IPS-NIHi11 (cell line): ENCODE results near the gene HOXC13.

ENCODE experiments used
- DNase-seq: peaks from one replicate; pipeline ENCODE4 v3.0.0; 2012; ENCODE audit warnings: mixed read lengths, low spot score

HOXC13 gene

DNA sequence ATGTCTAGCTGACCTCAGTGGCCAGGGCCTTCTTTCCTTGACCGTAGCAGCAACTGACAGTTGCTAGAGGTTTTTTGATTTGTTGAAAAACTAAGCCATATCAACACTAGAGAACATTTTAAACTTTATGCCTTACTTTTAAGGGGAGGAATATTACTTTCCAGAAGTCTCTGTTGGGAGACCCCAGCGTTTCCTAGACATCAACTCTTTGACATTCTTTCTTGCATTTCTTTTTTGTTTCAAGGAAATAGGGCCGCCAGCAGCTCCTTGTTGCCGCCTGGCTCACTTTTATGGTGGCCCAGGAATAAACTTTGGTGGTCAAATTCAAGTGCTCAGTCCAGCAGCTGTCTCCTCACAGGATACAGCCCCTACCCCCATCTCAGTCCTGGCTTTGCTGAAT is 31.8 kb downstream of the HOXC13 start:
- DNase-seq, result no peak

DNA sequence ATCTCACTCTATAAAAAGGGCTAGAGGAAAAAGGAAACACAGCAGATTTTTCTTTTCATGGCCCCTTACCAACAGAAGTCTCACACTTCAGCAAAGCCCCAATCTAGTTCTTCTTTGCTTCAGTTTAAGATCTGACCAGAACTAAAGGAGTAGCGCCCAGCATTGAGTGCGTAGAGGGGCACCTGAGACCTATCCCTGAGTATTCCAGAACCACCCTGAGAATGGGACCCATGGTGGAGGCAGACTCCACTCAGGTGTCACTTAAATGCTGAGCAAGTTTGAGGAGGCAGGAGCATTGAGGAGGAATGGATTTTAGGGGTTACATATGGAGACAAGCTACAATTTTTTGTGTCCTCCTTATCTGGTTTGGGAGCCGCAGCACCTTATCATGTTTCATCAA is 32.5 kb downstream of the HOXC13 start:
- no peak for DNase-seq

DNA sequence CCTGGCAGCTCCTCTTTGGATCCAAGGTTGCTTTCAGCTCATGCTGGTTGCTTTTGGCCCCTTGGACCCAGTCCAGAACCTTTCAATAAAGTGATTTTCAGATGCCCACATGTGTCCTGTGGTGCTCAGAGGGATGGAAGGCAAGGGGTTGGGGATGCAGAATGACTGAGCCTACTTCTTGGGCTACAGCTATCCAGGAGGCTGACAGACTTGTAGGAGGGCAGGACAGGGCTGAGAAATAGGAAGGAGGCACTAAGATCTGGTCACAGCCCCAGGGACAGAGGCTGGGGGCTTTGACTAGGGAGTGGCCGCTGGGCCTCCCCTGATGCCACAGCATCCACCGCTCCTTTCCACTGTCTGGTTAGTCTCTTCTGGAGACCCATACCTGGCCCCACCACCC is 33.1 kb downstream of the HOXC13 start:
- DNase-seq, result no peak

DNA sequence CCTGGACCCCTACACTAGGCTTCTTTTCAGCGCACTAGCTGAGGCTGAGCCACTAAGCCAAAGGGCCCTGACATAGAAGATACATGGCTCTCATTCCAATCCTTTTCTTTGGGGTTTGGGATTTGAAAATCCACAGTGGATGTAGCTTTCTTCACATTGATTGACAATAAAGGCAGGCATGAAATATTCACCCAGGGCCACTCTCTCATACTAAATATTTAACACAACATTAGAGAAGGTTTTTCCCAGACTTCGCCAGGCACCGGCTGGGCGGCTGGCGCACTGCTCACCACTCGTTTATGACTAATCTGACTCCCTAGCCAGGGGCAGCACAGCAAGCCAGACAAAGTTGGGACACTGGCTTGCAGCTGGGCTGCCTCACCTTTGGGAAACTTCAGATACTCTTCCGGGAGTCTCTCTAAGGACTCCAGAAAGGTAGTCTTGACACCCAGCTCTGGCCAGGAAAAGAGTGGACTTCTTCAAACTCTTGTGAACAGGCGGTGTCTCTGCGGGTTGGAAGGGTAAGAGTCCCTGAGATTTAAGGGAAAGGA is 33.6 kb downstream of the HOXC13 start:
- no peak for DNase-seq

- DNase-seq, result no peak
Measured at GRCh38 chr12:53972722-53973235, 34.1 kb downstream of the HOXC13 start, which contains the start of gene HOXC11. Gene HOXC11 (plus strand): TSS chr12:53973126. CDS start chr12:53973242, 116 bp downstream.

GRCh38 chr12:53973236-53974042 is 34.8 kb downstream of the HOXC13 start:
- DNase-seq, result peak; percentile 63

DNA sequence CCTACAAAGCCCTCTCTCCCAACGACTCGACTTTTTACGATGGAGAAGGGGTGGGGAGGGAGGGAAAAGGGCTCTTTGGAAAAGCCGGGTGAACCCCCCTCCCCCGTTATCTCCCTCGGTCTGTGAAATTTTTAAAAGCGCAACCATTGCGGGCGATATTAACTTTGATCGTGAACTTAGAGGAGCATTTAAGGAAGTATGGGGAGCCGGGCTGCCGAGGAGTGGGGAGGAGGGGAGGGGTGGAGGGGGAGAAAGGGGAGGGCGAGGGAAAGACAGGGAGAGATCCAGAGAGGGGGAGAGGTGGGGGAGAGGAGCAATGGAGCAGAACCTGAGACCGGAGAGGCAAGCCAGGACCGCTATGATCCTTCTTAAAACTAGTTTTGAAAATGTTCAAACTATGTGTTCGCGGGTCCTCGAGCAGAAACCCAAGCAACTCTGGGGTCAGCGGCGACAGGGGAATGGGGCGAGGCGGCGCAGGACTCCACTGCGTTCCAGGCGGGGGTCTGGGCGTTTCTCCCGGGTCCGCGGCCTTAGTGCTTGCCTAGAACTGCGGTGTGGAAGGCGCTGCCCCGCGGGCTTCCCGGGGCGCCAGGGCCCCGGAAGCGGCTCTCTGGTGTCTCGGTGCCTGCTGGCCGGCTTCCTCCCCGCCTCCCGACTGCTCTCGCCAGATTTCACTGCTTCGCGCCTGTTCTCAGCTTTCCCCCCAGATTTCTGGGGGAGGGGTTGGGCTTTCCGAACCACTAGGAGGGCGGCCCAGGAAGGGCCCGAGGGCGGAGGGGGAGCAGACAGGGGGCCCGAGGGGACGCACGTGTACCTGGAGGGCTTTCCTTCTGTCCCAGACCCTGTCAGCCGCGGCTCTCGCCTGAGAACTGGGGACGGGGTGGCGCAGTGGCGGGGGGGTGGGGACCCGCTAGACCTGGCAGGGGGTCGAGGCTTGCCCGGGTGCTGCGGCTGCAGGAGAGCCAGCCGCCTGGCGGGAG is 35.7 kb downstream of the HOXC13 start, which contains the start of gene HOTAIR:
HOTAIR (minus strand) TSS at position 871 of the 980 bp plus-strand sequence.
- no peak for DNase-seq

- DNase-seq, result no peak
Measured at GRCh38 chr12:53975064-53975471, 36.4 kb downstream of the HOXC13 start.

- DNase-seq, result no peak
Measured at GRCh38 chr12:53975479-53976152, 37.0 kb downstream of the HOXC13 start.

GRCh38 chr12:53976172-53976822 is 37.7 kb downstream of the HOXC13 start:
- no peak for DNase-seq

DNA sequence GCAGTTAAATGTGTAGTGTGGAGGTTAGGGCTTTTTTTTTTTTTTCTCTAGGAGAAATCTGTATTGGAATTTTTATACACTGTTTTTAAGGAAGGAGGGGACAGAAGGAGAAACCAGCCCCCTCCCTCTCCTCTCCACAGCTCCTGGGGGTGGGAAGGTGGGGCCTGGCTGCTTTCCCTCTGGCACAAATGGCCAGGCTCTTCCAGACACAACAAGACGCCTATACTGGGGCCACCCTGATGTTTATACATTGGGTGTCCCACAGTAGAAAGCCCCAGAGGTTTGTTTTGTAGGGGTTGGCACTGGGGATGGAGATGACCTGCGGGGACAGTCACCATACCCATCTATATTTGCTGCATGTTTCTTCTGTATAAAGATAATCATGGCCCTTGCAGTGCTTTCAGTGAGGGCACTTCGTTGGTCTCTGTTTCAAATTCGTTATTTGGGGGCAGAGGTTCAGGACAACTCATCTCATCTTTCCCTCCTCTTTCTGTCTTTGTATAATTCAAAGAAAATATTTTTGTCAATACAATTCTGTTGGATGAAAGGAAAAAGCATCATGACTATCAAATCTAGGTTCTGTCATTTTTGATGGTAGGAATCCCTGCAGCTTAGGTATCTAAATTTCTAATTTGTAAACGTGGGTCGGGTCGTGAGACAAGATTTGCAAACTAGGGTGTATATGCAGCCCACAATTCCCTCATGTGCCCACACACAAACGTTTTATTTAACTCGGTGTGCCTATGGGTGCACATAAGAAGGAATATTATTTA is 38.4 kb downstream of the HOXC13 start:
- no peak for DNase-seq

DNA sequence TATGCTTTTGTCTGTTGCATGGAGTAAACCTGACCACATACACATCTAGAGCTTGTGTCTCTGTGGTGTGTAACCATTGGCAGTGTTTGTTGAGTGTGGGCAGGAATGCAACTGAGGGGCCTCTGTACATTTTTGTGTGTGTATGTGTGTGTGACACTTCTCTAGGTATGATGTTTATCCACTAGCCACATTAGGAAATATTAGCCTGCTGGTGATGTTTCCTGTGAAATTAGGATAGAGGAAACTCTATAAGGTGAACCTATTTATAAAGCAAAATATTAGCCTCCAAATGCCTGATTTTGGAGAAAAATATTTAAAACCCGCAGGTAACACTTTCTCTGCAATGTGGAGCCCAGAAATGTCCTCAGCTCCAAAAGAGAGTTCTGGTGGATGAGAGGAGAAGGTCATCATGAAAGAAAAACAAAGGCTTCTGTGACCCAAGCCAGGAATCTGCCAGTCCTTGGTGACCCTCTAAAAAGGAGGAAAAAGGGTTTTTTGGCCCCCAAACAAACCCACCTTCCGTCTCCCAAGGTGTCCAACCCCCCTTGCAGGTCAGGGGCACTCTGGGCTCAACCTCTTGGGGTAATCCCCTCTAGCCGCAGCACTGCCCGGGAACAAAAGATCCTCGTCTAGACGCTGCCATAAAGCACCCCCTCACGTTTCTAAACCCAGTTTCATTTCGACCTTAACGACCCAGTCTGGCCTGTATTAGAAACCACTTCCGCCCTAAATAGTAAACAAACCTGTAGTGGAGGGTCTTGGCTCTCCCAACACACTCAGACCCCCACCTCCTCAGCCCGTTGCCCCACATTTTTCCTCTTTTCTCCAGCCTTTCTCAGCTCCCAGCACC is 39.2 kb downstream of the HOXC13 start:
- no peak for DNase-seq

DNA sequence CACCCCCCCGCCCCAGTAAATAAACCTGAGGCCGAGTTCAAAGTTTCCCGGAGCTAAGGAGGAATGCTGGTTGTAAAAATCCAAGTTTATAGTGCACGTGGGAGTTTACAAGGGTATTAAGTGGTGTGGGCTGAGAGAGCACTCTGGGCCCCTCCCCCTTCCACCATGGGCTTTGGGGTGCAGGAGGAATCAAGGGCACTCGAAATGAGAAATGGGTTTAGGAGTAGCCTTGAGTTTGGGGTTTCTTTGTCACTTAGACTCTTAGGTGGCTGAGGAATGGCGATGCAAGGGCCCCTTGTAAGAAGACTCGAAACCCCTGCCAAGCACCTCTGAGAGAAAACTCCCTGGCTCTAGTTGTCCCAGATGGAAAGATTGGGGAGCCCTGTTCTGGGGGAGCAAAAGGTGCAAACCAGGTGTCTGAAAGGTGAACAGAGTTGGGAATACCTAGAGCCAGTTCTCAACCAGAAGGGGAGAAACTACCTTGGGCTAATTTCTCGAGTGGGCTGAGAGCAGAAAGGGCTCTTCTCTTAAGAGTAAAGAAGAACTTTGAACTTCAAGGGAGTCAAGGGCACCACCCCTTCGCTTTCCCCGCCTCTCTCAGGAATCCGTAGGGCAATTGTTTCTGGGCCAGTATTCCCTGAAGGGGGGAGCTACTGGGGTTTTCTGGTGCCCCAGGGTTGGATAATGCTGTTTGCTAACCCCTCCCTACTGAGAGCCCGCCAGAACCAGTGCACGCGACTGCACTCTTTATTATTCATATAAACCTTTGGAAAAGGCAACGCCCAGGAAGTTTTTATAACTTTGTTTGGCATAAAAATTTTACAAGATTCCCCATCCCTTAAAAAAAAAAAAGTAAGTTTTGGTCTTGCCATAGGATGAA is 40.1 kb downstream of the HOXC13 start:
- DNase-seq, result no peak

DNA sequence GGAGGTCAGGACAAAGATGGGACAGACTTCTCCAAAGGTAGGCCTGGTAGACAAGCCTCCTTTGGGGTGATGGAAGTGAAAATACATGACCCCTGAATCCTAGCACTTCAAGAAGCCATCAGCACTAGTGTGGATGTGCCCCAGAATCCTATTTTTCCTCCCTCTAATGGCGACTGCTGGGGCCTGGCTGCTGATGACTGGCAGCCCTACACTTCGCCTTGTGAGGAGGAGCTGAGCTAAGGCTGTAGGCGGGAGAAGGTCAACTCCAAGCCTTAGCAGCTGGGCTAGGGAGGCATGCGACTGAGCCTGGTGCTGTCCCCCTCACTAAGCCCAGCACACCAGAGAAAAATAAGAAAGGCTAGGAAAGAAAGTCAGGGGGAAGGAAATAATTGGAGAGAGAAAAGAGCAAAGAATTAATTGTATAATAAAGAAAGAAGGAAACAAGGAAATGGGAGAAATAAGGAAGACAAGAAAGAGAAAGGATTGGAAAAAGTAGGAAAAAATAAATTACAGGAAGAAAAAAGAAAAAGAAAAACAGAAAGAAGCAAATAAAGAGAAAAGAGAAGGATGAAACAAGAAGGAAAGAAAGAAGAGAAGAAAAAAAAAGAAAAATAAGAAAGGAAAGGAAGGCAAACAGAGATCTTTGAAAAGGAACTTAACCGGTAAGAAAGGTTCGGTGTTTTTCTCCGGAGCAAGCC is 41.6 kb downstream of the HOXC13 start:
- DNase-seq, result no peak

DNA sequence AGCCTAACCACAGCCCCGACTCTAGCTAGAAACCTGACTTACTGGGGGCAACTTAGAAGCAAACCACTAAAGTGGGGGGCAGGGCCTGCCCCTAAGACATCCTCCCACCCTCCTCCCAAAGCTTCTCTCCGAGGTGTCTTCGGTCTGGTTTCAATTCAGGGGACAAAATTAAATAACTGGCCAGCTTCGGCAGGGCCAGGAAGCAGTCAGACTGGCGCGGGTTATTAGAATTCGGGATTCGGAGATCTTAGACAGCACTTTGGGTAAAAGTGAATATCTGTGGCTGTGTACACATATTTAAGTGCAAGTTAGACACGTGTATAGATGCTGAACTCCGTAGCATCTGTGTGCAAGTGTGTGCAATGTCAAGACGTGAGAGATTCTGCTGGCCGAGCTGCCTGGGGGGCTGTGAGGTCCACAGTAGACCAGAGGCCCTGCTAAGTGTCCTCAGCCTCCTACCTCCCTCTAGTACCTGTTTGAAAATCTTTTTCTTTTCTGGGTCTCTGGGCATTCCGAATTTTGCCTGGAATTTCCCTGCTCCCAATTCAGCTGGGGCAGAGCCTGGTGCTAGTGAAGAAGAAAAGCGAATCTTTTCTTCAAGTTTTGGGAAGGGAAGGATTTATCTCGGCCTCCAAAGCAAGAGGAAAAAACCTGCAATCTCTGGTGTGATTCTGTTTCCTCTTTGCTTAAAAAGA is 42.3 kb downstream of the HOXC13 start:
- no peak for DNase-seq

DNA sequence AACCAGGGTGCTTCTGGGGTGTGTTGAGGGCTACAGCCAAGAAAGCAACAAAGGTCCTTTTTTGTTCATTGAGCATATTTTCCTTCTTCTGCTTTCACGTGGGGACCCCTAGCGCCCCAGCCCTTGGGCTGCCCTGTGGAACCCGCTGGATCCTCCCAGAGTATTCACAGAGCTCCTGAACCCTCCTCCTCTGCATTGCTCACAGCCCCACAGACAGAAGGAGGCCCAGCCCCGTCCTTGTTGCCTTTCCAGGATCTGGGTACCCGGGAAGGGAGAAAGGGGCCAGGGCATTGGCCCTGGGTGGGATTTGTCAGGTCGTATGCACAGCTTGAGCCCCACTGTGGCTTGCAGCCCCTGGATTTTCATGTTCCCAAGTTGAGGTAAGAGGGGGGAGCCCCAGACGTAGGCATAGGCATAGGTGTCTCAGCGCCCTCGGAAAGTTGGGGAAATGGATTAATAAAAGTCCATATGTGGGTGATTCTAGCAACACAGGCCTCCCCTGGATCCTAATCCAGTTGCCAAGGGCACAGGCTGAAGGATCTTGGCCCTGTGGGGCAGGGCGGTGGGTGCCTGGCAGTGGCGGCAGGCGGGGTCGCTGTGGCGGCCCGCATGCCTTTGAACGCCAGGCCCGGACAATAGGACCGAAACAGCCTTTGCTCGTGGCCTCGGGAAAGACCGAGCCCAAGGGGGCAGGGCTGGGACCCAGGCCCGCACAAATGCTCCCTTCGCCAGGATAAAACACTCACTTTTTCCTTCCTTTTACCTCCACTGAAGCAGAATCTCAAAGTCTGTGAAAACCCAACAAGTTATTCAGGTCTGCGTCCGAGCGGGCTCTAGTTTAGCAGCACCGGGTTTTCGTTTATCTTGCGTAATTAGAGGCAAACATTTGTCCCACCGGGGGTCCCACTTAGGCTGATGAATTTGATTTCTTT is 43.3 kb downstream of the HOXC13 start:
- DNase-seq, result no peak
